Hepatocyte (in vitro differentiated cells): Measurements from ENCODE around the gene ZNF514. TPM values are rescaled to one million over a fixed set of nuclear protein-coding genes. Genes with fewer than 3 reads are reported as not detected.
A peak's percentile ranks its signal among the peaks of the same experiment; 100 is the strongest.

ENCODE experiments used
- DNase-seq: peaks from one replicate; pipeline ENCODE4 v3.0.0-alpha.2; 2016; ENCODE audit warnings: low spot score
- H2AFZ ChIP-seq: fragments of 200-600 bp; sonication (generic); 2 replicates; pipeline ENCODE4 v1.6.0; 2016; ENCODE audit warnings: antibody characterized with exemption, mild to moderate bottlenecking
- H3K27ac ChIP-seq: fragments of 200-600 bp; sonication (generic); 2 replicates; pipeline ENCODE4 v1.5.1; 2016; ENCODE audit warnings: mild to moderate bottlenecking
- H3K27me3 ChIP-seq: fragments of 200-600 bp; sonication (generic); 2 replicates; pipeline ENCODE4 v1.6.1; 2016
- H3K36me3 ChIP-seq: fragments of 200-600 bp; sonication (generic); replicated peaks from 2 replicates; pipeline ENCODE4 v1.5.1; 2016; ENCODE audit warnings: low read depth; ENCODE audit not compliant: insufficient read depth
- H3K4me1 ChIP-seq: fragments of 200-600 bp; sonication (generic); 2 replicates; pipeline ENCODE4 v1.5.1; 2016; ENCODE audit warnings: mild to moderate bottlenecking, moderate library complexity; ENCODE audit not compliant: insufficient read depth
- H3K4me2 ChIP-seq: fragments of 200-600 bp; sonication (generic); 2 replicates; pipeline ENCODE4 v1.6.0; 2016
- H3K4me3 ChIP-seq: fragments of 200-600 bp; sonication (generic); 2 replicates; pipeline ENCODE4 v1.5.1; 2016; ENCODE audit warnings: mild to moderate bottlenecking
- H3K79me2 ChIP-seq: fragments of 200-600 bp; sonication (generic); 2 replicates; pipeline ENCODE4 v1.6.0; 2017; ENCODE audit warnings: mild to moderate bottlenecking
- H3K9me2 ChIP-seq: fragments of 200-600 bp; sonication (generic); replicated peaks from 2 replicates; pipeline ENCODE4 v1.6.0; 2017; ENCODE audit warnings: mild to moderate bottlenecking; ENCODE audit not compliant: insufficient read depth
- H3K9me3 ChIP-seq: fragments of 200-600 bp; sonication (generic); 2 replicates; pipeline ENCODE4 v1.5.1; 2016; ENCODE audit warnings: low read depth, mild to moderate bottlenecking
- H4K20me1 ChIP-seq: fragments of 200-600 bp; sonication (generic); 2 replicates; pipeline ENCODE4 v1.6.0; 2016; ENCODE audit warnings: mild to moderate bottlenecking; ENCODE audit not compliant: insufficient read depth, poor library complexity, severe bottlenecking
- EZH2 ChIP-seq: fragments of 200-600 bp; sonication (generic); IDR thresholded peaks from 2 replicates; pipeline ENCODE4 v1.6.1; 2016; ENCODE audit warnings: antibody characterized with exemption, mild to moderate bottlenecking, borderline replicate concordance
- EZH2phosphoT487 ChIP-seq: fragments of 200-600 bp; sonication (generic); IDR thresholded peaks from one replicate; pipeline ENCODE4 v1.6.1; 2018; ENCODE audit warnings: antibody characterized with exemption, mild to moderate bottlenecking, low read depth, moderate library complexity; ENCODE audit not compliant: unreplicated experiment, severe bottlenecking
- WGBS: methylation state at CpG from one replicate; pipeline ENCODE4 v1.1.6; 2016; ENCODE audit warnings: low lambda C conversion rate; ENCODE audit errors: missing lambda C conversion rate; 5-methylcytosine and 5-hydroxymethylcytosine counted together
- polyA plus RNA-seq: library from polyadenylated mRNA; unstranded; fragments of >200 nt; fragmentation: Nextera tagmentation; extraction: Ambion mirVana; gene quantifications from 2 replicates; pipeline ENCODE4 v1.2.1, GENCODE V29; 2016
- total RNA-seq: library from RNA; depleted of rRNA; stranded (reverse); fragments of >200 nt; gene quantifications from 2 replicates; pipeline ENCODE4 v1.2.3, GENCODE V29; 2014
- TF ChIP-seq, protein P1 (sequence below): fragments of 200-600 bp; sonication (generic); IDR thresholded peaks from 2 replicates; pipeline ENCODE4 v1.5.1; 2016; ENCODE audit warnings: antibody characterized with exemption, mild to moderate bottlenecking; ENCODE audit not compliant: poor library complexity

Gene ZNF514
- total and polyA plus RNA-seq, 2 experiments from 2014 or later, result 4.2 to 14.6 TPM

DNA sequence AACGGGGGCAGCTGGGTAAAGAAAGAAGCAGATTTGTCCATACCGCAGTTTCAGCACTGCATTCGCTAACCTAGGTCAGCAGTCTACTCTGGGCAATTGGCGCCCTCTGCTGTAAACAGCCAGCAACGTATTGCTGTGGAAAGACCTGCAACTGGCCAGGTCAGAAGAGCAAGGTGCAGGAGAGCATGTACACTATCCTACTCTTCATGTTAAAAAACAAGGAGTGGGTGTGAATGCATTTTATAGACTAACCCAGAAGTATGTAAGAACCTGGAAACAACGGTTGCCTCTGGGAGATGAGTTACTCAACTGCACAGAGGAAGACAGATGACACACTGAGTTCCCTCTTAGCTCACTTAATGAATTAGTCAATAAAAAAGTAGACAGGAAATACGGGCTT is 44.2 kb downstream of the ZNF514 start:
- peak; percentile 78 for DNase-seq
- H3K9me2 ChIP-seq, result no peaks in the 10 kb centered on the region
- no peak for TF ChIP-seq EZH2phosphoT487
- TF ChIP-seq, protein P1, sequence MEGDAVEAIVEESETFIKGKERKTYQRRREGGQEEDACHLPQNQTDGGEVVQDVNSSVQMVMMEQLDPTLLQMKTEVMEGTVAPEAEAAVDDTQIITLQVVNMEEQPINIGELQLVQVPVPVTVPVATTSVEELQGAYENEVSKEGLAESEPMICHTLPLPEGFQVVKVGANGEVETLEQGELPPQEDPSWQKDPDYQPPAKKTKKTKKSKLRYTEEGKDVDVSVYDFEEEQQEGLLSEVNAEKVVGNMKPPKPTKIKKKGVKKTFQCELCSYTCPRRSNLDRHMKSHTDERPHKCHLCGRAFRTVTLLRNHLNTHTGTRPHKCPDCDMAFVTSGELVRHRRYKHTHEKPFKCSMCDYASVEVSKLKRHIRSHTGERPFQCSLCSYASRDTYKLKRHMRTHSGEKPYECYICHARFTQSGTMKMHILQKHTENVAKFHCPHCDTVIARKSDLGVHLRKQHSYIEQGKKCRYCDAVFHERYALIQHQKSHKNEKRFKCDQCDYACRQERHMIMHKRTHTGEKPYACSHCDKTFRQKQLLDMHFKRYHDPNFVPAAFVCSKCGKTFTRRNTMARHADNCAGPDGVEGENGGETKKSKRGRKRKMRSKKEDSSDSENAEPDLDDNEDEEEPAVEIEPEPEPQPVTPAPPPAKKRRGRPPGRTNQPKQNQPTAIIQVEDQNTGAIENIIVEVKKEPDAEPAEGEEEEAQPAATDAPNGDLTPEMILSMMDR, result peak; percentile 63
- no peak overlapping the region for H3K27ac ChIP-seq
- WGBS, result 41% methylated on average over 7 of the region's 7 CpGs
- no peaks in the 10 kb centered on the region for H3K27me3 ChIP-seq
- no peak overlapping the region for H3K4me2 ChIP-seq
- no peak overlapping the region for H3K4me3 ChIP-seq
- H3K9me3 ChIP-seq, result no peaks in the 10 kb centered on the region
- H3K79me2 ChIP-seq, result peaks cover 40% of the 10 kb centered on the region
- H3K36me3 ChIP-seq, result no peaks in the 10 kb centered on the region
- H4K20me1 ChIP-seq, result peaks cover 3% of the 10 kb centered on the region
- peaks cover 4% of the 10 kb centered on the region for H3K4me1 ChIP-seq
- H2AFZ ChIP-seq, result no peak overlapping the region

DNA sequence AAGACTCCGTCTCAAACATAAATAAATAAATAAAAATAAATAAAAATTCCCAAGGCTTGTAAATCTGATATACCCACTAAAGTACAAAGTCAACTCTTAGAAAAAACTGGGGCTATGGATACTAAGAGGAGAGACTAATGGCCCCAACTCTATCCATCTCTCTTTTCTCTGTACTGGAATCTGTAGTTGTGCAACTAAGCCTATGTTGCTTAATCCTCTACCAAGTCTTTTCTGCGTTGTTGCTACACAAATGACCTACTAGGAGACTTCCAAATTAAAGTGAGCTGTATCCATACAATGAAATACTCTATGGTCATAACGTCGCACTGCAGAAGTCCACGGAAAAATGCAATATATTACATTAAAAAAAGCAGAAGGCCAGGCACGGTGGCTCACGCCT is 46.2 kb downstream of the ZNF514 start:
- no peaks in the 10 kb centered on the region for H3K27me3 ChIP-seq
- peaks cover 3% of the 10 kb centered on the region for H4K20me1 ChIP-seq
- 92% methylated on average over 7 of the region's 7 CpGs for WGBS
- H3K9me3 ChIP-seq, result no peaks in the 10 kb centered on the region
- no peak for DNase-seq
- peaks cover 21% of the 10 kb centered on the region for H3K79me2 ChIP-seq
- H3K9me2 ChIP-seq, result no peaks in the 10 kb centered on the region
- no peak overlapping the region for H3K27ac ChIP-seq
- H3K36me3 ChIP-seq, result no peaks in the 10 kb centered on the region
- TF ChIP-seq, protein P1, result no peak
- no peak for TF ChIP-seq EZH2
- TF ChIP-seq EZH2phosphoT487, result no peak
- H3K4me3 ChIP-seq, result no peak overlapping the region
- no peak overlapping the region for H2AFZ ChIP-seq
- H3K4me2 ChIP-seq, result no peak overlapping the region
- no peaks in the 10 kb centered on the region for H3K4me1 ChIP-seq

DNA sequence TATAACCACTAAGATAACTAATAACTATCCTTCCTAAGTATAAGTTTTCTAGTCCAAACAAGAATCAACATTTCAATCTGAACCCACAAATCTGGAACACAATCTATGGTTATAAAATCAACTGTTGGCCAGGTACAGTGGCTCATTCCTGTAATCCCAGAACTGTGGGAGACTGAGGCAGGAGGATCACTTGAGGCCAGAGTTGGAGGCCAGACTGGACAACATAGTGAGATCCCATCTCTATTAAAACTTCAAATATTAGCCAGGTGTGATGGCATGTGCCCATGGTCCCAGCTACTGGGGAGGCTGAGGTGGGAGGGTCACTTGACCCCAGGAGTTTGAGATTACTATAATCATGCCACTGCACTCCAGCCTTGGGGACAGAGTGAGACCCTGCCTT is 49.3 kb downstream of the ZNF514 start:
- no peaks in the 10 kb centered on the region for H4K20me1 ChIP-seq
- H3K4me2 ChIP-seq, result no peak overlapping the region
- no peak overlapping the region for H3K27ac ChIP-seq
- no peaks in the 10 kb centered on the region for H3K36me3 ChIP-seq
- H2AFZ ChIP-seq, result no peak overlapping the region
- DNase-seq, result no peak
- H3K4me1 ChIP-seq, result no peaks in the 10 kb centered on the region
- TF ChIP-seq EZH2phosphoT487 (no peak), EZH2 (no peak)
- TF ChIP-seq, protein P1, result no peak
- no peaks in the 10 kb centered on the region for H3K9me3 ChIP-seq
- peaks cover 9% of the 10 kb centered on the region for H3K79me2 ChIP-seq
- H3K27me3 ChIP-seq, result no peaks in the 10 kb centered on the region
- H3K9me2 ChIP-seq, result no peaks in the 10 kb centered on the region
- H3K4me3 ChIP-seq, result no peak overlapping the region

DNA sequence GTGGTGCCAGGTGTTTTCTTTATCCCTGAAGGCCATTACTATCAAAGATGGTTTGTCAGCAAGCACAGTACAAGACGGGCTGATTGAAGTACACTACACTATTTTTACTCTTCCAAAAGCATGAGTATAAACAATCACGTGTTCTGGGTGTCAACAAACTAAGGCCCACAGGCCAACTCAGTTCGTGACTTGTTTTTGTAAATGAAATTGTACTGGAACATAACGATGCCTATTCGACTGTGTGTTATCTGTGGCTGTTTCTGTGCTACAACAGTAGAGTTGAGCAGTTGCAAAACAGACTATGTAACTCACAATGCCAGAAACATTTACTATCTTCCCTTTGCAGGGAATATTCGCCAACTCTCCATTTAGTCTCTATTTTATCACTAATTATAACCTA is 50.4 kb downstream of the ZNF514 start:
- Histone ChIP-seq H3K79me2 (peaks cover 4% of the 10 kb centered on the region), H3K4me1 (no peaks in the 10 kb centered on the region), H3K4me3 (no peak overlapping the region), H3K36me3 (no peaks in the 10 kb centered on the region), H2AFZ (no peak overlapping the region), H3K27me3 (no peaks in the 10 kb centered on the region), H3K4me2 (no peak overlapping the region), H3K9me3 (no peaks in the 10 kb centered on the region), H4K20me1 (no peaks in the 10 kb centered on the region), H3K9me2 (no peaks in the 10 kb centered on the region), H3K27ac (no peak overlapping the region)
- 98% methylated on average over 6 of the region's 6 CpGs for WGBS
- no peak for TF ChIP-seq EZH2phosphoT487
- TF ChIP-seq, protein P1, result no peak
- TF ChIP-seq EZH2, result no peak
- DNase-seq, result no peak
